WTC11 (cell line): ENCODE results near the gene SNX32. TPM values are rescaled to one million over a fixed set of nuclear protein-coding genes. Genes with fewer than 3 reads are reported as not detected.
A peak's percentile ranks its signal among the peaks of the same experiment; 100 is the strongest.

Source experiments
- ATAC-seq: fragments of 200-7000 bp; cut with Tn5 transposase; 2 replicates; pipeline ENCODE4 v1.10.0; 2021; ENCODE audit warnings: mild to moderate bottlenecking, moderate library complexity
- CTCF ChIA-PET: fragments of 300-600 bp; sonication (Branson Sonifier 250); formaldehyde crosslinking; loops from one replicate; lab custom pipeline; 2021; ENCODE audit warnings: antibody characterized with exemption; lab: Charles Lee
- POLR2A ChIA-PET: fragments of 350-600 bp; sonication (Branson Sonifier 250); formaldehyde crosslinking; loops from one replicate; lab custom pipeline; 2021; ENCODE audit warnings: antibody characterized with exemption; lab: Charles Lee
- DNase-seq: peaks from one replicate; pipeline ENCODE4 v3.0.0; 2021; ENCODE audit warnings: low spot score
- H3K27ac Mint-ChIP-seq: 2 replicates; pipeline ENCODE4 v1.8.0; 2021; ENCODE audit warnings: mixed read lengths
- H3K27me3 Mint-ChIP-seq: 2 replicates; pipeline ENCODE4 v1.8.0; 2021; ENCODE audit warnings: low read depth, mild to moderate bottlenecking, moderate library complexity, mixed read lengths
- H3K36me3 Mint-ChIP-seq: 2 replicates; pipeline ENCODE4 v1.8.0; 2021; ENCODE audit warnings: mixed read lengths
- H3K4me1 Mint-ChIP-seq: 2 replicates; pipeline ENCODE4 v1.8.0; 2022; ENCODE audit warnings: mixed read lengths
- H3K4me3 Mint-ChIP-seq: 2 replicates; pipeline ENCODE4 v1.8.0; 2021; ENCODE audit warnings: mild to moderate bottlenecking, moderate library complexity, mixed read lengths
- H3K9me3 Mint-ChIP-seq: 2 replicates; pipeline ENCODE4 v1.8.0; 2021; ENCODE audit warnings: mixed read lengths
- CTCF ChIP-seq: fragments of 200-600 bp; IDR thresholded peaks from 2 replicates; pipeline ENCODE4 v1.8.0; 2022; ENCODE audit warnings: antibody characterized with exemption
- E2F5 ChIP-seq: sonication (generic); formaldehyde crosslinking; IDR thresholded peaks from 2 replicates; pipeline ENCODE4 v1.8.1; 2022; ENCODE audit warnings: mild to moderate bottlenecking, moderate library complexity, missing genetic modification reagents
- ELF4 ChIP-seq: sonication (generic); formaldehyde crosslinking; IDR thresholded peaks from 2 replicates; pipeline ENCODE4 v1.8.1; 2022; ENCODE audit warnings: low read depth, mild to moderate bottlenecking, moderate library complexity, missing genetic modification reagents
- EMX1 ChIP-seq: fragments of 250-450 bp; sonication (Bioruptor Pico); IDR thresholded peaks from 2 replicates; pipeline ENCODE4 v1.8.0; 2021; ENCODE audit warnings: mild to moderate bottlenecking
- FOXK1 ChIP-seq: sonication (generic); formaldehyde crosslinking; IDR thresholded peaks from 2 replicates; pipeline ENCODE4 v1.8.0; 2022; ENCODE audit warnings: mild to moderate bottlenecking, moderate library complexity, missing genetic modification reagents
- FOXP1 ChIP-seq: sonication (generic); formaldehyde crosslinking; IDR thresholded peaks from 2 replicates; pipeline ENCODE4 v1.8.0; 2022; ENCODE audit warnings: missing genetic modification reagents, mild to moderate bottlenecking, moderate library complexity, borderline replicate concordance
- FOXP4 ChIP-seq: sonication (generic); formaldehyde crosslinking; IDR thresholded peaks from 2 replicates; pipeline ENCODE4 v1.8.0; 2022; ENCODE audit warnings: mild to moderate bottlenecking, missing genetic modification reagents
- HMGXB4 ChIP-seq: sonication (generic); formaldehyde crosslinking; IDR thresholded peaks from 2 replicates; pipeline ENCODE4 v1.8.1; 2023; ENCODE audit warnings: mild to moderate bottlenecking, moderate library complexity, missing genetic modification reagents
- MXD4 ChIP-seq: fragments of 250-450 bp; sonication (Bioruptor Pico); IDR thresholded peaks from 2 replicates; pipeline ENCODE4 v1.8.0; 2021; ENCODE audit warnings: mild to moderate bottlenecking, moderate library complexity, borderline replicate concordance
- NFATC4 ChIP-seq: fragments of 250-450 bp; sonication (Bioruptor Pico); IDR thresholded peaks from 2 replicates; pipeline ENCODE4 v1.9.0; 2021; ENCODE audit warnings: mild to moderate bottlenecking
- NFYB ChIP-seq: sonication (generic); formaldehyde crosslinking; conservative IDR thresholded peaks from 2 replicates; pipeline ENCODE4 v1.8.0; 2022; ENCODE audit warnings: low read depth, missing genetic modification reagents
- NR1H2 ChIP-seq: sonication (generic); formaldehyde crosslinking; IDR thresholded peaks from 2 replicates; pipeline ENCODE4 v1.9.0; 2021; ENCODE audit warnings: mild to moderate bottlenecking, moderate library complexity, missing genetic modification reagents
- OVOL2 ChIP-seq: fragments of 250-450 bp; sonication (Bioruptor Pico); IDR thresholded peaks from 2 replicates; pipeline ENCODE4 v1.9.0; 2021; ENCODE audit warnings: mild to moderate bottlenecking, borderline replicate concordance
- RORB ChIP-seq: fragments of 250-450 bp; sonication (Bioruptor Pico); IDR thresholded peaks from 2 replicates; pipeline ENCODE4 v1.9.0; 2021; ENCODE audit warnings: mild to moderate bottlenecking
- SMAD3 ChIP-seq: sonication (generic); formaldehyde crosslinking; IDR thresholded peaks from 2 replicates; pipeline ENCODE4 v1.8.0; 2022; ENCODE audit warnings: missing genetic modification reagents, mild to moderate bottlenecking, borderline replicate concordance
- SOX15 ChIP-seq: fragments of 250-450 bp; sonication (Bioruptor Pico); IDR thresholded peaks from 2 replicates; pipeline ENCODE4 v1.9.0; 2021; ENCODE audit warnings: mild to moderate bottlenecking
- SP1 ChIP-seq: sonication (generic); formaldehyde crosslinking; conservative IDR thresholded peaks from 2 replicates; pipeline ENCODE4 v1.8.1; 2022; ENCODE audit warnings: missing genetic modification reagents
- STAT6 ChIP-seq: sonication (generic); formaldehyde crosslinking; conservative IDR thresholded peaks from 2 replicates; pipeline ENCODE4 v1.8.1; 2023; ENCODE audit warnings: mild to moderate bottlenecking, low read depth, missing genetic modification reagents, moderate library complexity
- TCF7 ChIP-seq: sonication (generic); formaldehyde crosslinking; IDR thresholded peaks from 2 replicates; pipeline ENCODE4 v1.8.0; 2022; ENCODE audit warnings: mild to moderate bottlenecking, low read depth, missing genetic modification reagents, moderate library complexity
- USF1 ChIP-seq: sonication (generic); formaldehyde crosslinking; IDR thresholded peaks from 2 replicates; pipeline ENCODE4 v1.8.0; 2022; ENCODE audit warnings: mild to moderate bottlenecking, missing genetic modification reagents
- ZMAT4 ChIP-seq: fragments of 250-450 bp; sonication (Bioruptor Pico); IDR thresholded peaks from 2 replicates; pipeline ENCODE4 v1.9.0; 2021; ENCODE audit warnings: mild to moderate bottlenecking
- ZNF281 ChIP-seq: sonication (generic); formaldehyde crosslinking; IDR thresholded peaks from 2 replicates; pipeline ENCODE4 v1.8.0; 2023; ENCODE audit warnings: mild to moderate bottlenecking, missing genetic modification reagents
- ZNF396 ChIP-seq: fragments of 250-450 bp; sonication (Bioruptor Pico); IDR thresholded peaks from 2 replicates; pipeline ENCODE4 v1.8.0; 2021; ENCODE audit warnings: mild to moderate bottlenecking, moderate library complexity, borderline replicate concordance
- ZNF423 ChIP-seq: fragments of 250-450 bp; sonication (Bioruptor Pico); IDR thresholded peaks from 2 replicates; pipeline ENCODE4 v2.1.2; 2022; ENCODE audit warnings: mild to moderate bottlenecking, moderate library complexity
- total RNA-seq: library from RNA; stranded (reverse); gene quantifications from 3 replicates; pipeline ENCODE4 v1.2.3, GENCODE V29; 2021

Gene SNX32
- total RNA-seq, 1 experiment from 2014 or later: 2.9 TPM

GRCh38 chr11:65899356-65900124 lies 65.8 kb downstream of the SNX32 start:
- peaks cover 72% of the 10 kb centered on the region for H3K27me3 Mint-ChIP-seq
- H3K4me1 Mint-ChIP-seq: 0 out of 2 replicates have a peak, but pooled peaks cover 4% of the 10 kb centered on the region
- ChIA-PET POLR2A (interaction anchor here (0.7 to 1.7 kb wide), 5 partner anchors 9 to 48 kb away, joined by 3 to 7 read pairs (median 6); partner anchors contain the start of genes CCDC85B and FIBP), CTCF (interaction anchor here (0.7 to 2.8 kb wide), 9 partner anchors 10 to 188 kb away, joined by 3 to 47 read pairs (median 4); partner anchors contain the start of genes CCDC85B, FIBP and MUS81)
- DNase-seq (peak; percentile 49), ATAC-seq (peak; percentile 4)
- no peak overlapping the region for H3K27ac Mint-ChIP-seq
- H3K9me3 Mint-ChIP-seq: no peaks in the 10 kb centered on the region
- no peaks in the 10 kb centered on the region; the same call in 1 of the 2 replicates for H3K36me3 Mint-ChIP-seq
- peak overlapping the region; percentile 72 for H3K4me3 Mint-ChIP-seq
- TF ChIP-seq TCF7 (CRISPR knock-in tag): no peak
- no peak for TF ChIP-seq MXD4 (CRISPR knock-in tag)
- TF ChIP-seq NR1H2 (CRISPR knock-in tag): no peak
- TF ChIP-seq EMX1: no peak
- TF ChIP-seq CTCF: no peak
- no peak for TF ChIP-seq STAT6 (CRISPR knock-in tag)
- peak; percentile 46; the same call in 1 of the 2 replicates for TF ChIP-seq USF1
- no peak for TF ChIP-seq ZNF281 (CRISPR knock-in tag)
- TF ChIP-seq NFYB (CRISPR knock-in tag): no peak
- TF ChIP-seq SOX15 (CRISPR knock-in tag): no peak
- TF ChIP-seq FOXK1: peak; percentile 55; the same call in 1 of the 2 replicates
- 0 out of 2 replicates have a peak, but pooled peaks have one; percentile 17 for TF ChIP-seq FOXP1
- no peak; the same call in 1 of the 2 replicates for TF ChIP-seq E2F5 (CRISPR knock-in tag)
- TF ChIP-seq ELF4 (CRISPR knock-in tag): no peak
- no peak for TF ChIP-seq ZNF423
- no peak for TF ChIP-seq ZMAT4 (CRISPR knock-in tag)
- TF ChIP-seq SMAD3 (CRISPR knock-in tag): no peak
- peak; percentile 61; the same call in 1 of the 2 replicates for TF ChIP-seq SP1 (CRISPR knock-in tag)
- TF ChIP-seq HMGXB4: peak; percentile 82
- TF ChIP-seq RORB (CRISPR knock-in tag): no peak
- TF ChIP-seq ZNF396 (CRISPR knock-in tag): no peak
- no peak for TF ChIP-seq OVOL2 (CRISPR knock-in tag)
- peak; percentile 88 for TF ChIP-seq FOXP4 (CRISPR knock-in tag)
- no peak for TF ChIP-seq NFATC4 (CRISPR knock-in tag)
